Measurements from ENCODE around the gene ITPKB.

ITPKB gene

DNA sequence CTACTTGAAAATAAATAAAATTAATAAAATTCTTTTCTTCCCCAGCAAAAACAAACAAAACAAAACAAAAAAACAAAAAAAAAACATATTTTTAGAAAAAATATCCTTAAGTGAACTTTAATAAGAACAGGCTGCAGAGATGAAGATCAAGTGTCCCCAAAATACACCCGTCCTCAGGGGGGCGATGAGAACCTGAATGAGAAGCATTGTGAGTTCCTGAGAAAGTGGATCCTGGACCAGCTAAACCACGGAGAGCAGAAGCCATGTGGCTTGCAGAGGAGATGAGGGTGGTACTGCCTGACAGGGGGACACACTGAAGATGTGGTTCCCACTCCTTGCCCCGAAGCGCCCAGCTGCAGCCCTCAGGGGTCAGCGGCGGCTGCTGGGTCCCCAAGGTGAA lies 89.3 kb downstream of the ITPKB start:
- peak; percentile 64 for DNase-seq (ENCODE audit: low read depth)
- TF ChIP-seq, protein P1, sequence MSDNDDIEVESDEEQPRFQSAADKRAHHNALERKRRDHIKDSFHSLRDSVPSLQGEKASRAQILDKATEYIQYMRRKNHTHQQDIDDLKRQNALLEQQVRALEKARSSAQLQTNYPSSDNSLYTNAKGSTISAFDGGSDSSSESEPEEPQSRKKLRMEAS (IDR thresholded peaks at IDR 0.05; ENCODE audit: low read depth, low read length) = peak; percentile 42; the same call in 1 of the 2 replicates
- no peak for TF ChIP-seq MYC (IDR thresholded peaks at IDR 0.05; ENCODE audit: low read depth, low read length)
- TF ChIP-seq, protein P2, sequence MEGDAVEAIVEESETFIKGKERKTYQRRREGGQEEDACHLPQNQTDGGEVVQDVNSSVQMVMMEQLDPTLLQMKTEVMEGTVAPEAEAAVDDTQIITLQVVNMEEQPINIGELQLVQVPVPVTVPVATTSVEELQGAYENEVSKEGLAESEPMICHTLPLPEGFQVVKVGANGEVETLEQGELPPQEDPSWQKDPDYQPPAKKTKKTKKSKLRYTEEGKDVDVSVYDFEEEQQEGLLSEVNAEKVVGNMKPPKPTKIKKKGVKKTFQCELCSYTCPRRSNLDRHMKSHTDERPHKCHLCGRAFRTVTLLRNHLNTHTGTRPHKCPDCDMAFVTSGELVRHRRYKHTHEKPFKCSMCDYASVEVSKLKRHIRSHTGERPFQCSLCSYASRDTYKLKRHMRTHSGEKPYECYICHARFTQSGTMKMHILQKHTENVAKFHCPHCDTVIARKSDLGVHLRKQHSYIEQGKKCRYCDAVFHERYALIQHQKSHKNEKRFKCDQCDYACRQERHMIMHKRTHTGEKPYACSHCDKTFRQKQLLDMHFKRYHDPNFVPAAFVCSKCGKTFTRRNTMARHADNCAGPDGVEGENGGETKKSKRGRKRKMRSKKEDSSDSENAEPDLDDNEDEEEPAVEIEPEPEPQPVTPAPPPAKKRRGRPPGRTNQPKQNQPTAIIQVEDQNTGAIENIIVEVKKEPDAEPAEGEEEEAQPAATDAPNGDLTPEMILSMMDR (IDR thresholded peaks at IDR 0.05; ENCODE audit: low read depth, low read length) = peak; percentile 18
- no peak for TF ChIP-seq POLR2A (IDR thresholded peaks at IDR 0.05; ENCODE audit: extremely low read depth, insufficient read length)

DNA sequence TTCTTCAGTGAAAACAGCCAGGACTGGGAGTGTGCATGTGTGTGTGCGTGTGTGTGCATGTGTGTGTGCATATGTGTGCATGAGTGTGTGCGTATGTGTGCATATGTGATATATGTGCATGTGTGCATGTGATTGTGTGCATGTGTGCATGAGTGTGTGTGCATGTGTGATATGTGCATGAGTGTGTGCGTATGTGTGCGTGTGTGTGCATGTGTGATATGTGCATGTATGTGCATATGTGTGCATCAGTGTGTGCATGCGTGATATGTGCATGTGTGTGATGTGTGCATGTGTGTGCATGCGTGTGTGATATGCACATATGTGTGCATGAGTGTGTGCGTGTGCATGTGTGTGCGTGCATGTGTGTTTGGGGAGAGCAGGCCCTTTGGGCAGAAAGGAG lies 89.8 kb downstream of the ITPKB start:
- TF ChIP-seq, protein P1 (IDR thresholded peaks at IDR 0.05; ENCODE audit: low read depth, low read length) = no peak
- no peak for TF ChIP-seq MYC (IDR thresholded peaks at IDR 0.05; ENCODE audit: low read depth, low read length)
- H3K4me3 ChIP-seq (ENCODE audit: low read depth, low read length) = no peak overlapping the region
- no peak for DNase-seq (ENCODE audit: low read depth)

More for the DNA sequence above, 89.3 kb downstream of the ITPKB start:
- no peak overlapping the region for H3K4me3 ChIP-seq (ENCODE audit: low read depth, low read length)

DNA sequence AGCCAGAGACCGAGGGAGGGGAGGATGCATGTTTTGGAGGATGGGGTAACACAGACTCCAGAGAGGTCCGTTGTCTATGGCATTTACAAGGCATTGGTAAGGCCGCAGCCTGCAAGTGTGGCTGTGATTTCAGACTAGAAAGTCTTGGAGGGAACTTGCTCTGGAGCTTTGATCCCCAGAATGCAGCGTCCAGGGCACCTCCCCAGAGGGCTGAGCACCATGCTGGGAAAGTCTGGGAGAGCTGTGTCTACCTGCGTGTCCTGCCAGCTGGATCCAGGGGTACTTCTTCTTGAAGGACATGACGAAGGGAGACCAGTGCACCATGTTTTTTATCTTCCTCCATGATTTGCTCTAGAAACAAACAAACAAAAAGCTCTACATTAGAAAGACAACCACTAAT lies 90.7 kb downstream of the ITPKB start:
- H3K4me3 ChIP-seq (ENCODE audit: low read depth, low read length) = no peak overlapping the region
- no peak for TF ChIP-seq POLR2A (IDR thresholded peaks at IDR 0.05; ENCODE audit: extremely low read depth, insufficient read length)
- no peak for TF ChIP-seq MYC (IDR thresholded peaks at IDR 0.05; ENCODE audit: low read depth, low read length)
- TF ChIP-seq, protein P2 (IDR thresholded peaks at IDR 0.05; ENCODE audit: low read depth, low read length) = no peak
- TF ChIP-seq, protein P1 (IDR thresholded peaks at IDR 0.05; ENCODE audit: low read depth, low read length) = no peak
- no peak for DNase-seq (ENCODE audit: low read depth)

DNA sequence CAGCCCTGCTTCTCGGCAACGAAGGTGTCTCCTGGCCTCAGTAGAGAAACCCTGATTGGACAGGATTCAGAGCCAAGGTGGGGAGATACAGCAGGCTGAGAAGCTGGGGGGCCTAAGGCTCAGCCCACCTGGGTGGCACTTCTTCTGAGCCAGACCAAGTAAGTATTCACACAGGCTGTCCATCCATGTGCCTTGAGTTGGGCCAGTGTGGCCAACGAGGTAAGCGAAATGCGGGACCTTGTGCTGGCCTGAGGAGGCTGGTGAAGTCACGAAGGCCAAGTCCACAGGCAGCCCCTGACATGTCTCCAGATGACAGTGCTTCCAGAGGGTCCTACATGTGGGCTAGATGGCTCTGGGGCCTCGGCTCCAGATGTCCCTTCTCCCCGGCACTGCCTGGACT lies 91.4 kb downstream of the ITPKB start:
- H3K4me3 ChIP-seq (ENCODE audit: low read depth, low read length) = no peak overlapping the region
- no peak for DNase-seq (ENCODE audit: low read depth)
- TF ChIP-seq, protein P2 (IDR thresholded peaks at IDR 0.05; ENCODE audit: low read depth, low read length) = no peak
- TF ChIP-seq POLR2A (IDR thresholded peaks at IDR 0.05; ENCODE audit: extremely low read depth, insufficient read length) (no peak), MYC (IDR thresholded peaks at IDR 0.05; ENCODE audit: low read depth, low read length) (no peak)
- TF ChIP-seq, protein P1 (IDR thresholded peaks at IDR 0.05; ENCODE audit: low read depth, low read length) = no peak

DNA sequence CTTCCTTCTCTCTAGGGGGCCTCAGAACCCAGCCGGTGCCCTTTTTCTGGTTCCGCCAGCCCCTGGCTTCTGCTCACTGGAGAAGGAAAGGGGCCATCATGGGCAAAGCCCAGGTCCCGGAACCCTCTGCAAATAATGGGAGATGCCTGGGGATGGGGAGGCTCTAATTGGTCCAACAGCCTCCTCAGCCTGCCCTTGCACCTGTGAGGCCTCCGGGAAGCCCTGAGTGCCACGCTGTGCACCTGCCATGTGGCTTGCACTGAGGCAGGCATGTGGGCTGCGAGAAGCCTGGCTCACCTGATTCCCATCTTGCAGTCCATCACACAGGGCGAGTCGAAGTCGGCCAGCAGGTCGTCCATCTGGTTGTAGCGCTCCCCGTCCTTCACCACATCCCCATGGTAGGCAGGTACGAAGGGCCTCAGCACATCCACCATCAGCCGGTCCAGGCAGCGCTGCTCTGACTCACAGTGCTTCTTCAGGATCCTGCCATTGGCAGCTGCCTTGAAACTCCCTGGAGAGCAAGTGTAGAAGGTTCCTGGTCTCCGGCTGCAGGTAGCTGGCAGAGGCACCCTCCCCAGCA lies 92.1 kb downstream of the ITPKB start:
- no peak for DNase-seq (ENCODE audit: low read depth)
- no peak for TF ChIP-seq POLR2A (IDR thresholded peaks at IDR 0.05; ENCODE audit: extremely low read depth, insufficient read length)
- TF ChIP-seq, protein P2 (IDR thresholded peaks at IDR 0.05; ENCODE audit: low read depth, low read length) = no peak
- no peak for TF ChIP-seq MYC (IDR thresholded peaks at IDR 0.05; ENCODE audit: low read depth, low read length)
- TF ChIP-seq, protein P1 (IDR thresholded peaks at IDR 0.05; ENCODE audit: low read depth, low read length) = no peak
- H3K4me3 ChIP-seq (ENCODE audit: low read depth, low read length) = no peak overlapping the region

DNA sequence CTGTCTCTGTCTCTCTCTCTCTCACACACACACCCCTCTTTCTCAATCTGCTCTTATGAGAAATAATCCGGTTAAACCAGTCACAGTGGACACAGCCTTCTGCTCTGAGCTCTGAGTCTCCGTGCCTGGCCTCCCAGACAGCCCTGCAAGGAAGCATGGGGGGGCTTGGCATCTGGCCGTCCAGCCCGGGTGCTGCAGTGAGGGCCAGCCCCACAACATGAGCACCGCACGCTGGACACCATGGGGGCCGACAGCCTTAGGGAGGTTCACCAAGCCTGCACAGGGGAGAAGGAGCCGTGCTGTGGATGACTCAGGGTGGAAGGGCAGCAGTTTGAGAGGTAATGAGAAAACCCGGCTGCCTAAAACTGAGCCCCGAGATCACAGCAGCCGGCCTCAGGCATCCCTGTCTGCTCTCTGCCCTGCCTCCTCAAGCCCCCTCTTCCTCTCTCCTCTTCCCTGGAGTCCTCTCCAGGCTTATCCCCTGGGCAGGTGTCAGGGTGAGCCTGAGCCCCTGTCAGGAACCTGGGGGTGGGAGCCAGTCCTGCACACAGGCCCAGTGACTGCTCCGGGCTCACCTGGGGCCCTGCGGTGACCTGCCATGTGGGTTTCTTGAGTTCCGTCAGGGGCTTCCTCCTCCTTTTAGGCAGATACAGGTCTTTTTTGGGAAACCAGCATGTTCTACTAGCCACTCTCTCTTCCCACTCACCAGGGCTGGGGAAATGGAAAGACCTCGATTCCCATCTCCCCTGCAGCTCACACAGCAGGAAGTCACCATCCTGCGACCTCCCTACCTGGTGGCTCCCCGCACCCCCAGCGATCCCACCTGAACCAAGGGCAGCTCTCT lies 92.8 kb downstream of the ITPKB start:
- TF ChIP-seq POLR2A (IDR thresholded peaks at IDR 0.05; ENCODE audit: extremely low read depth, insufficient read length) (no peak), MYC (IDR thresholded peaks at IDR 0.05; ENCODE audit: low read depth, low read length) (no peak)
- TF ChIP-seq, protein P2 (IDR thresholded peaks at IDR 0.05; ENCODE audit: low read depth, low read length) = no peak
- TF ChIP-seq, protein P1 (IDR thresholded peaks at IDR 0.05; ENCODE audit: low read depth, low read length) = no peak

More for the DNA sequence above, 92.8 kb downstream of the ITPKB start:
- DNase-seq (ENCODE audit: low read depth) = no peak
- no peak overlapping the region for H3K4me3 ChIP-seq (ENCODE audit: low read depth, low read length)
